HG03066 (cell line): ENCODE measurements around the gene BICC1.
"Not testable (repeated sequence)": the region's sequence is repeated elsewhere in the genome, so short reads cannot be mapped to it uniquely, and the experiment has no call there.

Experiments used
- ATAC-seq: cut with Tn5 transposase; IDR thresholded peaks from one replicate; pipeline ENCODE4 v1.9.1; 2021; ENCODE audit warnings: low read depth; ENCODE audit not compliant: unreplicated experiment

The BICC1 gene

GRCh38 chr10:58840840-58841435 lies 328.3 kb downstream of the BICC1 start:
- ATAC-seq, result no peak

- ATAC-seq, result no peak
Measured at GRCh38 chr10:58842860-58843376, 330.2 kb downstream of the BICC1 start.

DNA sequence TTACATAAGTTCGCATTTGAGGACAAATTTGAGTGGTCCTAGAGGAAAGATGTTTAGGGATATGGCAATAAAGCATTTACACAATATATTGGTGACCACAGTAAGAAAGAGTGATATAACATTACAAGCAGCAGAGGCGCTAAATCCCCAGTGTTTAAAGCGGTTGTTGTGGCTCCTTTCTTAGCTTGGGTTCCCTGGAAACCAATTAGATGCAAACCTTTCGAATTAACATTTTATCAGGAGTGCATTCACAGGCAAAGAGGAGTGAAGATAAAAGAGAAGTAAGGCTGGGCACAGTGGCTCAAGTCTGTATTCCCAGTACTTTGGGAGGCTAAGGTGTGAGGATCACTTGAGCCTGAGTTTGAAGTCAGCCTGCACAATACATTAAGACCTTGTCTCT lies 331.1 kb downstream of the BICC1 start:
- ATAC-seq, result no peak

GRCh38 chr10:58844680-58845079 lies 332.0 kb downstream of the BICC1 start:
- ATAC-seq, result no peak

DNA sequence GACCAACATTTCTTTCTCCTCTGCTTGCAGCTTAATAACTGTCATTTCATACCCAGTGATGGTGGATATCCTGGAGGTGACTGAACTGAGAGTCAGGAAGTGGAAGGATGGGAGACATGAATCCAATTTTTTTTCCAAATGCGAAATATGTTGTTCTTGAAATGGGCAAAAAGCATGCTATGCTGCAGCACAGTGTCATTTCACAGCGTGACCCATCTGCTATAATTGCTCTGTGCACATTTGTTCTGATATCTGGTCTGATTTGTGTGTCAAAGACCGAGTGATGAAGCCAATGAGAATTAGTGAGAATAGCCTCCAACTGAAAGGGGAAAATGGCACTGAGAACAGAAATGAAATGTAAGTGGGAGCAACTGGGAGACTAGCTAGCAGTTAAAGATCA lies 334.2 kb downstream of the BICC1 start:
- no peak for ATAC-seq

GRCh38 chr10:58851606-58852005 lies 338.9 kb downstream of the BICC1 start:
- no peak for ATAC-seq

GRCh38 chr10:58853668-58854067 lies 341.0 kb downstream of the BICC1 start:
- no peak for ATAC-seq

- no peak for ATAC-seq
Measured at GRCh38 chr10:58854811-58855210, 342.1 kb downstream of the BICC1 start.

- ATAC-seq, result no peak
Measured at GRCh38 chr10:58856508-58857240, 344.0 kb downstream of the BICC1 start.

GRCh38 chr10:58857251-58857805 lies 344.7 kb downstream of the BICC1 start:
- ATAC-seq, result no peak

GRCh38 chr10:58858123-58858522 lies 345.5 kb downstream of the BICC1 start:
- ATAC-seq, result not testable (repeated sequence)

GRCh38 chr10:58859526-58859925 lies 346.9 kb downstream of the BICC1 start:
- no peak for ATAC-seq

DNA sequence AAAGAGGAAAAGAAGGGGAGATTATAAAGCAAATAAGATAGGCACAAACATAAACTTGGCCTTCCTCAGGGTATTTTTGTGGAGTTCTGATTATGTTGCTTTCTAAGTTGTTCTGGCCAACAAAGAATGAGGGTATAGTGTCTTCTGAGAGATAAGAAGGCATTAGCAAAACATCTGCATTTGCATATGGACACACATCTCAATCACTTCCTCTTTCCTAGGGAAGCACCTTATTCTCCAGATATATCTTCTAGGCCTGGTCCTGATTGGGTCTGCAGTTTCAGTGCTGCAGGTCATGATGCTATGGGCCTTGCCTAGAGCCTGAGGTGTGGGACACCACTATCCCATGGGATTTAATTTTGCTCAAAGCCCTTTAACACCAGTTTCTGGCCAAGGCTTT lies 355.0 kb downstream of the BICC1 start:
- ATAC-seq, result no peak

DNA sequence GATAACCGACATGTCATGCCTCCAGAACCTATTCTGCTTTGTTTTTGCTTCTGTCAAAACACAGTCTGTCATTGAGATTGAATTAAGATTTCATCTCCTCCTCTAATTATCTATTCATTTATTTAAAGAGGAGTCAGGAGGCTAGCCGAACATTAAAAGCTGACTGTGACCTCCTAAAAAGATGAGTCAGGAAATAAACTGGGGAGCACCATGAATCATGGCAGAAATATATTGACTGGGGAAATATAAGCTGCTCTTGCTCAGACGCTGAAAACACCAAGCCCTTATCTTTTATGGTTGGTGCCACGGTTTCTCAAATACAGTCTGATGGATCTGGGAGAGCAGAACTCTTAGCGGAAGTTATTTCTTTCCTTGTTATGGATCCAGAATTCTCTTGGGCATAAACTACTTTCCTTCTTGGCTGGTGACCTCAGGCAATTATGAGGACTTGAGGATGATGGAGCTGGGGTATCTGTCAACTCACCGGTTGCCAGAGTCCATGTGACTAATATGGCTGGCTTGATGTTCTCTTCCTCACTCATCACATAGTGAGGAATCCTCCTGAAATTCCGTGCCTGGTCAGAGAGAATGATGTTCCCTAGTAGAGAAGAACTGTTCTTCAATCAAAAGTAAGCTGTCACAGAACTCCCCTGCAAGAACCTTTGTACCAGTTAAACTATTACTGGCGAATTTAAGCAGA lies 356.2 kb downstream of the BICC1 start:
- no peak for ATAC-seq

DNA sequence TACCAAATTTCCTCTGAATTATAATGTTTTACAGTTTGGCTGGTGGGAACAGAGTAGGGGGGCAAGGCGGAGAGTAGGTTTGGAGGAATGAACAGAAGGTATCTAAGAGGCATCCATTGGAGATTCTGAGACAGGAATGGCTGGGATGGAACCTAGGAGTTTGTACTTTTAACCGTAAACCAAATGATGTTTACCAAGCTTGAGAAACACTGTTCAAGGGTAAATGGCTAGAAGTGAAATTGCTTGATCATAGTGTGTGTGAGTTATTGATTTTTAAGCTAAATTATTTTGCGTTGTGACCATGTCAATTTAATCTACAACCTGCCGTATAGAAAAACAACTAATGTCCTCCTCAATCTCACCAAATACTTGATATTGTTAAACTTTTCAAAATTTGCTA lies 357.4 kb downstream of the BICC1 start:
- ATAC-seq, result no peak

DNA sequence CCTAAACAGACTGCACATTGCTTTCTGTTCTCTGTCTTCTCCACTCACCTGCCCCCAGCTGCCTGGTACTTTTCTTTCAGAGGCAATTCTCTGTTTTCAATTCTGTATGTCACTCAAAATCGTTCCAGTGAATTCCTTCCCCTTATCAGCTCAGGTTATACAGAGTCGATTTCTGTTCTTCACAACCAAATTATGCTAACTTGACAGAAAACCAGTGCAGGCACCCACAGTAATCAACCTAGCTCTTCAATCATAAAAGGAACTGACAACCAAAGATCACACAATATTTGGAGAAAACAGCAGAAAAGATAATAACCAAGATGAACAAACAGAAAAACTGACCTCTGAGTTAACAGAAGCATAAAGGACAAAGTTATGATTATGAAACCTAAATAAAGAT lies 360.5 kb downstream of the BICC1 start:
- no peak for ATAC-seq
